GM18511 (cell line): ENCODE results near the gene MAPRE2.
A peak's percentile ranks its signal among the peaks of the same experiment; 100 is the strongest.
"Not testable (repeated sequence)": the region's sequence is repeated elsewhere in the genome, so short reads cannot be mapped to it uniquely, and the experiment has no call there.

ENCODE experiments used
- ATAC-seq: cut with Tn5 transposase; IDR thresholded peaks from one replicate; pipeline ENCODE4 v1.9.1; 2021; ENCODE audit warnings: mild to moderate bottlenecking, moderate library complexity; ENCODE audit not compliant: unreplicated experiment

MAPRE2 gene

DNA sequence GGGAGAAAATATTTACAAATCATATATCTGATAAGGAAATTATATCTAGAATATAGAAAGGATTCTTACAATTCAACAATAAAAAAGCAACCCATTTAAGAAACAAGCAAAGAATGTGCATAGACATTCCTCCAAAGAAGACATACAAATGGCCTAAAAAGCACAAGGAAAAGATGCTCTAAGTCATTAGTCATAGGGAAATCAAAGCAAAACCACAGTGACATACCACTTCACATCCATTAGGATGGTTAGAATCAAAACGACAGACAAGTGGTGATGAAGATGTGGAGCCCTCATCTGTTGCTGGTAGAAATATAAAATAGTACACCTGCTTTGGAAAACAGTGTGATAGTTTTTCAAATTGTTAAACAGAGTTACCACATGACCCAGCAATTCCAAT lies 48.2 kb downstream of the MAPRE2 start:
- ATAC-seq, result no peak

DNA sequence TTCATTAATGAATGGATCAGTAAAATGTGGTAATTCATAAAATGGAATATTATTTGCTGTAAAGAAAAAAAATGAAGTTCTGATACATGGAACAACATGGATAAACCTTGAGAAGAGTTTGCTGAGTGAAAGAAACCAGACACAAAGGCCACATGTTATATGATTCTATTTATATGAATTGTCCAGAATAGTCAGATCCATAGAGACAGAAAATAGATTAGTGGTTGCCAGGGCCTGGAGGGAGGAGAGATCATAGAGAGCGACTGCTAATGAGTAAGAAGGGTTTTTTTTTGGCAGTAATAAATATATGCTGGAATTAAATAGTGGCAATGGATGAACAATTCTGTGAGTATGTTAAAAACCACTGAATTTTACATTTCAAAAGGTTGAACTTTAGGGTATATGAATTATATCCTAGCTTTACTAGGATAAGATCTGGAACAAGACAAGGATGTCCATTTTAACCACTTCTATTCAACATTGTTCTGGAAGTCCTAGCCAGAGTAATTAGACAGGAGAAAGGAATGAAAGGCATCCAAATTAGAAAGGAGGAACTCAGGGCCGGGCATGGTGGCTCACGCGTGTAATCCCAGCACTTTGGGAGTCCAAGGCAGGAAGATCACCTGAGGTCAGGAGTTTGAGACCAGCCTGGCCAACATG lies 48.8 kb downstream of the MAPRE2 start:
- no peak for ATAC-seq

GRCh38 chr18:35091841-35092240 lies 50.6 kb downstream of the MAPRE2 start:
- ATAC-seq, result no peak

DNA sequence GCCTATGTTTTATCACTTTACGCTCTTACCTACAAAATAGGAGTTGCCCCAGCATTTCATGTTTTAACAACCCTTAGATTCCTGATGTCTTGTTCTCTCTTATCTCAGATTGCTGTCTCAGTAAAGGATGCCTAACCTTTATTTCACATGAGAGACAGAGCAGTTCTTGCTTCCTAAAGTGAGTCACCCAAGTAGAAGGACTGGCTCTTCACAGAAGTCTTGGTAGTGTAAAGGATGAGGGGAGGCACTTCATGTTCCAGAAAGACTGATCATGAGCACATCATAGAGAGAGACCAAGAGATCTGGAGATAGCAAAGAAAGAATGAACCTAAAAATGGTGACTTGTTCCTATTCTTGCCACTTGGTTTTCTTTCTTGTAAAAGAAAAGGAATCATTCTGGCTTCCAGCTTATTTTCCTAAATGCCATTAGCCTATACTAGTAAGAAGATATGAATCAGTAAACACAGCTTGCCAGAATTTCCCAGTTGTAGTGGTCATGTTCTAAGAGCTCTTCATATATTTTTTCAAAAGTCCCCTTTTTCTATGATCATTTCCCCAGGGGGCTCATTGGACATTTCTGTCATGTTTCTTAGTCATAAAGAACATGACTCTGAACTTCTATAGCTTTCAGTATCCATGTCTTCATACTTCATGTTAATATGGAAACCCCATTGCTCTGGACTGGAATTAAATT lies 54.9 kb downstream of the MAPRE2 start:
- peak; percentile 84 for ATAC-seq

DNA sequence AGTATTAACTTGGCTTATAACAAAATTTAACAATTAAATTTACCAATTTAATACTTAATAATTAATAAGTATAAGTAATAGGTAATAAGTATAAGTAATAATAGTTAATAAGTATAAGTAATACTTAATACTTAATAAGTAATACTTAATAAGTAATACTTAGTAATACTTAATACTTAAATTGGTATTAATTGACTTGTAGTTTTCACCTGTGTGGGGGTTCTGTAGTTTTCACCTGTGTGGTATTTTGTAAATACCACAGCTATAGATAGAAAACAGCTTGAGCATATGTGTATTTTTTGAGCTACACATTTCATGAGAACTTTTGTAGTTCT lies 55.4 kb downstream of the MAPRE2 start:
- ATAC-seq, result peak; percentile 30

DNA sequence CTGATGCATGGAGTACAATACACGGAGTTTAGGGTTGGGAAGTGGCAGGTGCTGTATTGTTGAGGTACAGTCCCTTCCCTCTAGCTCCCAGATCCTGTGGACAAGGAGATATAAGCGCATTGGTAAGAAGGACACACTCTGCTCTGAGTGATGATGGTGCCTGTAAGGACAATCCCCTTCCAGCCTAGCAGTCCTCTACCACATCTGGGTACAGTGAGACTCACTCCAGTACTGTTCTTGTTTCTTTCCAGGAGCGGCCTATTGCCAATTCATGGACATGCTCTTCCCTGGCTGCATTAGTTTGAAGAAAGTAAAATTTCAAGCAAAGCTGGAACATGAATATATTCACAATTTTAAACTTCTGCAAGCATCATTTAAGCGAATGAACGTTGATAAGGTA lies 56.0 kb downstream of the MAPRE2 start:
- ATAC-seq, result no peak

DNA sequence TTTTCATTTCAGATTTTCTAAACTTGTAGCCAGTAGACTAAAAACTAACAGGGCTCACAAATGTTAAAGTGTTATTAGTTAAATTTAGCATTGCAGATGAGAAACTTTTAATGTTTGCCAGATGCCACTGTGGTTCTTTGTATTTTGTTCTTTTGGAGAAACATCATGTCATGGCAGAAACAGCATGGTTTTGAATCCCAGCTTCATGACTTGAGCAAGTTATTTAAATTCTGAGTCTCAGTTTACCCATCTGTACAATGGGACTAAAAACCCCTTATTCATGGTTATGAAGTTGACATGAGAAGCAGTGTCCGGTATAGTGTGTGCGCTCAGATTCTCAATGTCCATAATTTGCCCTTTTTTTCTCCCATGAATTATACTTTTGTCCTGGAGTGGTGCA lies 56.5 kb downstream of the MAPRE2 start:
- no peak for ATAC-seq

DNA sequence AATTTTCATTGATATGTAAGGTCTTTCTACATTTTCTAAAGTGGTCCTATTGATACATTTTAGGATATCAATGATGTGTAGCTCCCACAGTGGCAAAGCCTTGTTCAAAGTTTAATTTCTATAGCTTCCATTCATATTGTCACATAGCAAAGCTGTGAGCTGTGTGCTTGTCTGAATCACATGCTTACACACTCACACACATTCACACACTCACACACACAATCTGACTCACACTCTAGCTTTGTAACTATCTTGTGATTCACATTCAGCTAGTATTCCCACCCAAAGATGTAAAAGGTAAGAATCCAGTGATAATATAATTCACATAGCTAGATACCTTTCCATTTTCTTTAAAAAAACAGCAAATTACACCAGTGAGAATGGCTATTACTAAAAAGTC lies 58.7 kb downstream of the MAPRE2 start:
- no peak for ATAC-seq

GRCh38 chr18:35104391-35105051 lies 63.3 kb downstream of the MAPRE2 start:
- ATAC-seq, result no peak

- ATAC-seq, result no peak
Observed at GRCh38 chr18:35106013-35106844, 65.0 kb downstream of the MAPRE2 start.

DNA sequence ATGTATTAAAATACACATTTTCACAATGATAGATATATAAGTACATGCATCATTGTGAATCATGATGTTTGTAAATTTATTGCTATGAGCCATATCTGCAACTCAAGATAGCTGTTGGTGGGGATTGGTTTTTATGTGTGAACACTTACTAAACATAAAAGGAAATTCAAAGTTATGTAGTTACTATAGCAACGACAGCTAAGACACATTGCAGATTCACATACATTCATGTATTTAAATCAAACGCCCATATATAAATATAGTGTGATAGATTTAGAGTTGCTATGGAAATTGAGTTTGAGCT lies 65.6 kb downstream of the MAPRE2 start:
- no peak for ATAC-seq

DNA sequence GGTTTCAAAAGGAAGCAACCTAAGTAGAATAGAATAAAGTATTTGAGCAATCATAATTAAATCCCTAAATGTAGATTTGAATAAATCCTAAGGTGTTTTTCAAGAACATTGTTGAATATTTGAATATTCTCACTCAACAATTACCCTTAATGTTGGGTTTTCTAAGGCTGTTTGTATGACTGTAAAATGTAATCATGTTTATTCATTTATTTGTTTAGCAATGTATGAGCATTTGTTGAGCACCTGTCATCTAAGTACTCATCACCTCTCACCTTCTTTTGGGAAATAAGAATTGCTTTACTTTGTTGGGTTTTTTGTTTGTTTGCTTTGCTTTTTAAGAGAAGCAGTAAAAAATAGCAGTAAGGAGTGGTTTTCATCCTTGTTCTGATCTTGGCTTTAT lies 66.0 kb downstream of the MAPRE2 start:
- ATAC-seq, result no peak

DNA sequence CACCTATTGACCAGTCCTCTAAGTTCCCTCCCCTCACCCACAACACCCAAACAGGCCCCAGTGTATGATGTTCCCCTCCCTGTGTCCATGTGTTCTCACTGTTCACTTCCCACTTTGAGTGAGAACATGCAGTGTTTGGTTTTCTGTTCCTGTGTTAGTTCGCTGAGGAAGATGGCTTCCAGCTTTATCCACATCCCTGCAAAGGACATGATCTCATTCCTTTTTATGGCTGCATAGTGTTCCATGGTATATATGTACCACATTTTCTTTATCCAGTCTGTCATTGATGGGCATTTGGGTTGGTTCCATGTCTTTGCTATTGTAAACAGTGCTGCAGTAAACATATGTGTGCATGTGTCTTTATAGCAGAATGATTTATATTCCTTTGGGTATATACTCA lies 66.9 kb downstream of the MAPRE2 start:
- not testable (repeated sequence) for ATAC-seq

- no peak for ATAC-seq
Observed at GRCh38 chr18:35110059-35110458, 68.8 kb downstream of the MAPRE2 start.

DNA sequence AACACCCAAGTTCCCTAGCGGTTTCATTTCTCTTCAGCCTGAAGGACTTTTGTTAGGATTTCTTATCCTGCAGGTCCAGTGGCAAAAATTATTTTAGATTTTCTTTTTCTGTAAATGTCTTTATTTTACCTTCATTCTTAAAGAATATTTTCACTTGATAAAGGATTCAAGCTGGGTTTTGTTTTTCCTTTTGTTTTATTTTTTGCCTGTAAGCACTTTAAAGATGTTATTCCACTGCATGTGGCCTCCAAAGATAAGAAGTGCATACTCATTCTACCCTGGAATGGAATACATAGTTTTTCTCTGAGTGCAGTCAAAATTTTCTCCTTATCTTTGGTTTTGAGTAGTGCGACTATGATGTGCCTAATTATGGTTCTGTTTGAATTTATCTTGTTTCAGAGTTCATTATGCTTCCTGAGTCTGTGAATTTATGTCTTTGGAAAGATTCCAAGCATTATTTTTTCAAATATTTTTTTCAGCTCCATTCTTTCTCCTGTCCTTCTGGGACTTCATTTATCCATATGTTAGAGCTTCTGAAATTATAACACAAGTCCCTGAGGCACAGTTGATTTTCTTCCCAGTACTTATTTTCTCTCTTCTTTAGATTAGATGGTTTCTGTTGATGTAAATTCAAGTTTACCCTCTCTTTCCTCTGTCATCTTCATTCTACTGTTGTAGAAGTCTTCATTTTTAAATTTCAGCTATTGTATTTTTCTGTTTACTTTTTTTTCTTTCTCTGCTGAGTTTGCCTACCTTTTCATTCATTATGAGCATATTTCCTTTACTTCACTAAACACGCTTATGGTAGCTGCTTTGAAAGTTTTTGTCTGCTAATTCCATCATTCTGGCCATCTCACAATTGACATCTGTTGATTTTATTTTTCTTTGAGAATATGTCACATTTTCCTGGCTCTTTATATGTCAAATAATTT lies 69.6 kb downstream of the MAPRE2 start:
- ATAC-seq, result no peak

DNA sequence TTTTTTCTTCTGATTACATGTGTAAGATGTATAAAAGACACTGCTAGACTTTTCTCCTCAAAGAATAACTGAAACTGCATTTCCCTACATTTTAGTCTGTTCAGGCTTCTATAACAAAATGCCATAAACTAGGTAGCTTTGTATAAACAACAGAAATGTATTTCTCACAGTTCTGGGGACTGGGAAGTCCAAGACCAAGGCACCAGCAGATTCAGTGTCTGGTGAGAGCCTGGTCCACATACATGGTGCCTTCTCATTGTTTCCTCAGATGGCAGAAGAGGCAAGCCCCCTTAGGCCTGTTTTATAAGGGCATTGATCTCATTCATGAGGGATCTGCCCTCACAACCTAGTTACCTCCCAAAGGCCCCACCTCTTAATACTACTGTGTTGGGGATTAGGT lies 71.5 kb downstream of the MAPRE2 start:
- no peak for ATAC-seq

DNA sequence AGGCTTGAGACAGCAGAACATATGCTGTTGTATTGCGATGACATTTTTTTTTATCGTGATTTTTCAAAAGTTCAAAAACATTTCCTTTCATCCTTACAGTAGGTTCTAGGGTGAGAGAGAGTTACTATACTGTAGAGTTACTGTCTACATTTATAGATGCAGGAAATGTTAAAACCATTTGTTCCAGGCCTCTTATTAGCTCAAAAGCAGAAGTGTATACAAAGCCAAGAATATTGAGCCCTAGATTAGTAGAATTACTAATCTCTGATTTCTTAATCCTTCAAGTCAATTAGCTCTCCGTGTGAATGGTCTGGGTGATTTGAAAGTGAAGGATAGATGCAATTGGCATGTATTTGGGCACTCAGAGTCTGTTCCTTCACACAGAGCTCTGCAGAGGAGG lies 73.1 kb downstream of the MAPRE2 start:
- ATAC-seq, result no peak

DNA sequence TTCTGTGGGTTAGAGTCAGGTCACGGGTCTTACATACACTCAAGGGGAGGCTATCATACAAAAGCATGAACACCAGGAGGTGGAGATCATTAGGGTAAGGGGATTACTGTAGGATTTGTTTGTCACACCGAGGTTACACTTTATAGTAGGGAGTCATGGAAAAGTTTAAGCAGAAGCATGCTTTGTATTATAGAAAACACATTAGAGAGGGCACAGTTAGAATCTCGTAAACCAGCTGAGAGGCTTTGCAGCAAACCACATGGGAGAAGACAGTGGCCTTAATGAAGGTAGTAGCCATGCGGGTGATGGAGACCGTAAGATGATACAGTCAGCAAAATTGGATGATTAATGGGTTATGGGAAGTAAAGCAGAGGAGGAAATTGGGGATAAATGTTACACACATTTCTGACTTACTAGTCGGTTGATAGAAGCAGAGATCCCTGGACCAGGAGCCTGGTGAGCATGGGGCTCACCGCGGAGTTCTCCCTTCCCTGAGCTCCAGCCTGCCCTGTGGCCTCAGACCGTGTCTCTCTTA lies 75.6 kb downstream of the MAPRE2 start:
- no peak for ATAC-seq

DNA sequence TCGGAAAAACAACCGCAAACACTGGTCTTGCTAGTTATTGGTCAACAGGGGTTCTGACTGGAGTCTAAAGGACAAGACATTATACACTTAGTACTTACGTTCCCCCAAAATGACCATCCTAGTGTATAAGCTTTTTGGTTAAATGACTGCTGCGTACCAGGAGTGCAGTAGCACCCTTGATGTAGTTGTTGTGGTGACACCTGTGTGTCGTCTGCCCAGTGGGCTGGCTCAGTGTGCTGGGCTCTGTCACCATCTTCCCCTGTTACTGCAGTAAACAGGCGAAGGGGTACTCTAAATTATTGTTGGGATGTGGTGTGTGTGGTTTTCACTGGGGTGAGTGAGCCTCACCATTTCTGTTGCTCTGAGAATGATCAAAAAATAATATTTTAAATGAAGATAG lies 76.2 kb downstream of the MAPRE2 start:
- no peak for ATAC-seq

GRCh38 chr18:35117951-35118411 lies 76.8 kb downstream of the MAPRE2 start:
- no peak for ATAC-seq
